Astrocyte (in vitro differentiated cells and primary cell): ENCODE measurements around the gene OSBPL2. TPM values are rescaled to one million over a fixed set of nuclear protein-coding genes. Genes with fewer than 3 reads are reported as not detected.

Experiments used
- DNase-seq: peaks from one replicate; pipeline ENCODE4 v3.0.0-alpha.2; 2010; ENCODE audit warnings: low read depth
- FAIRE-seq: peaks from 2 replicates; lab custom pipeline; 2011; peaks lifted over from hg19 to GRCh38; lab: Jason Lieb, UNC
- H2AFZ ChIP-seq: 2 replicates; pipeline ENCODE4 v1.6.0; 2012; ENCODE audit warnings: low read depth, low read length, inconsistent platforms
- H3K27ac ChIP-seq: 2 replicates; pipeline ENCODE4 v1.5.1; 2011; ENCODE audit warnings: low read depth, low read length, inconsistent platforms
- H3K27me3 ChIP-seq: 2 replicates; pipeline ENCODE4 v1.6.0; 2011; ENCODE audit warnings: low read length, inconsistent platforms; ENCODE audit not compliant: insufficient read depth
- H3K36me3 ChIP-seq: 2 replicates; pipeline ENCODE4 v1.5.1; 2011; ENCODE audit warnings: low read length, inconsistent platforms; ENCODE audit not compliant: insufficient read depth
- H3K4me1 ChIP-seq: 2 replicates; pipeline ENCODE4 v1.5.1; 2011; ENCODE audit warnings: low read length, inconsistent platforms; ENCODE audit not compliant: insufficient read depth
- H3K4me2 ChIP-seq: 2 replicates; pipeline ENCODE4 v1.6.0; 2012; ENCODE audit warnings: low read length, inconsistent platforms
- H3K4me3 ChIP-seq: 2 replicates; pipeline ENCODE4 v1.5.1; 2011; ENCODE audit warnings: low read depth, mild to moderate bottlenecking, low read length, inconsistent platforms; ENCODE audit not compliant: insufficient read depth
- H3K79me2 ChIP-seq: 2 replicates; pipeline ENCODE4 v1.6.0; 2012; ENCODE audit warnings: mild to moderate bottlenecking, low read length, inconsistent platforms; ENCODE audit not compliant: insufficient read depth
- H3K9ac ChIP-seq: 2 replicates; pipeline ENCODE4 v1.6.0; 2012; ENCODE audit warnings: mild to moderate bottlenecking, low read length, inconsistent platforms
- H3K9me3 ChIP-seq: 2 replicates; pipeline ENCODE4 v1.5.1; 2012; ENCODE audit warnings: low read depth, mild to moderate bottlenecking, low read length, inconsistent platforms; ENCODE audit not compliant: insufficient read depth
- H4K20me1 ChIP-seq: 2 replicates; pipeline ENCODE4 v1.6.0; 2012; ENCODE audit warnings: low read length, inconsistent platforms; ENCODE audit not compliant: insufficient read depth
- H3K27ac Mint-ChIP-seq: one replicate; pipeline ENCODE4 v1.8.0; 2021; ENCODE audit warnings: mild to moderate bottlenecking, mixed read lengths; ENCODE audit not compliant: unreplicated experiment
- H3K27me3 Mint-ChIP-seq: one replicate; pipeline ENCODE4 v1.8.0; 2021; ENCODE audit warnings: low read depth, mixed read lengths; ENCODE audit not compliant: unreplicated experiment
- H3K36me3 Mint-ChIP-seq: one replicate; pipeline ENCODE4 v1.8.0; 2021; ENCODE audit warnings: low read depth, mixed read lengths; ENCODE audit not compliant: unreplicated experiment
- H3K4me1 Mint-ChIP-seq: one replicate; pipeline ENCODE4 v1.8.0; 2021; ENCODE audit warnings: low read depth, mixed read lengths; ENCODE audit not compliant: unreplicated experiment
- H3K4me3 Mint-ChIP-seq: one replicate; pipeline ENCODE4 v1.8.0; 2021; ENCODE audit warnings: mild to moderate bottlenecking, moderate library complexity, mixed read lengths; ENCODE audit not compliant: unreplicated experiment
- H3K9me3 Mint-ChIP-seq: one replicate; pipeline ENCODE4 v1.8.0; 2021; ENCODE audit warnings: mild to moderate bottlenecking, mixed read lengths; ENCODE audit not compliant: unreplicated experiment
- CTCF ChIP-seq: IDR thresholded peaks from 2 replicates; pipeline ENCODE4 v1.5.1; 2011; ENCODE audit warnings: low read depth, mild to moderate bottlenecking, inconsistent platforms, low read length, moderate library complexity; ENCODE audit not compliant: insufficient read depth
- EZH2 ChIP-seq: IDR thresholded peaks from 2 replicates; pipeline ENCODE4 v1.6.1; 2012; ENCODE audit warnings: mild to moderate bottlenecking, low read length, inconsistent platforms; ENCODE audit not compliant: insufficient read depth
- total RNA-seq: library from RNA; stranded (reverse); gene quantifications from 2 replicates; pipeline ENCODE4 v1.2.1, GENCODE V29; 2021

Gene OSBPL2
- total RNA-seq, 1 donor from 2014 or later = 60.3 TPM

GRCh38 chr20:62272200-62272599 lies 33.9 kb downstream of the OSBPL2 start:
- Histone ChIP-seq H3K4me2 (no peak overlapping the region), H3K79me2 (no peaks in the 10 kb centered on the region), H3K4me3 (no peak overlapping the region), H3K4me1 (no peaks in the 10 kb centered on the region), H3K27ac (no peak overlapping the region), H3K27me3 (no peaks in the 10 kb centered on the region), H2AFZ (no peak overlapping the region), H3K9ac (no peak overlapping the region), H3K9me3 (no peaks in the 10 kb centered on the region), H3K36me3 (no peaks in the 10 kb centered on the region), H4K20me1 (peaks cover 47% of the 10 kb centered on the region)
- Mint-ChIP-seq H3K4me3 (no peak overlapping the region), H3K36me3 (peaks cover 22% of the 10 kb centered on the region), H3K9me3 (no peaks in the 10 kb centered on the region), H3K4me1 (no peaks in the 10 kb centered on the region), H3K27ac (no peak overlapping the region), H3K27me3 (no peaks in the 10 kb centered on the region)
- FAIRE-seq = no peak
- no peak for TF ChIP-seq EZH2
- no peak for TF ChIP-seq CTCF
- no peak for DNase-seq

GRCh38 chr20:62273416-62273815 lies 35.1 kb downstream of the OSBPL2 start:
- Mint-ChIP-seq H3K9me3 (no peaks in the 10 kb centered on the region), H3K36me3 (peaks cover 22% of the 10 kb centered on the region), H3K27ac (no peak overlapping the region), H3K27me3 (no peaks in the 10 kb centered on the region), H3K4me1 (no peaks in the 10 kb centered on the region), H3K4me3 (no peak overlapping the region)
- DNase-seq (no peak), FAIRE-seq (no peak)
- Histone ChIP-seq H3K36me3 (no peaks in the 10 kb centered on the region), H2AFZ (no peak overlapping the region), H3K4me2 (no peak overlapping the region), H3K4me3 (no peak overlapping the region), H3K27ac (no peak overlapping the region), H3K9me3 (no peaks in the 10 kb centered on the region), H3K79me2 (no peaks in the 10 kb centered on the region), H4K20me1 (peaks cover 50% of the 10 kb centered on the region), H3K9ac (no peak overlapping the region), H3K4me1 (no peaks in the 10 kb centered on the region), H3K27me3 (no peaks in the 10 kb centered on the region)
- TF ChIP-seq CTCF = no peak
- TF ChIP-seq EZH2 = no peak

GRCh38 chr20:62274332-62274950 lies 36.1 kb downstream of the OSBPL2 start:
- FAIRE-seq = no peak
- no peak overlapping the region for H3K27ac Mint-ChIP-seq
- DNase-seq = no peak
- TF ChIP-seq EZH2 = no peak
- no peak for TF ChIP-seq CTCF
- Histone ChIP-seq H3K4me2 (no peak overlapping the region), H3K36me3 (no peaks in the 10 kb centered on the region), H3K27me3 (no peaks in the 10 kb centered on the region), H4K20me1 (peaks cover 49% of the 10 kb centered on the region), H3K9ac (no peak overlapping the region), H3K4me1 (no peaks in the 10 kb centered on the region), H3K4me3 (no peak overlapping the region), H2AFZ (no peak overlapping the region), H3K9me3 (no peaks in the 10 kb centered on the region), H3K27ac (no peak overlapping the region), H3K79me2 (no peaks in the 10 kb centered on the region)
- no peaks in the 10 kb centered on the region for H3K4me1 Mint-ChIP-seq
- H3K4me3 Mint-ChIP-seq = no peak overlapping the region
- H3K36me3 Mint-ChIP-seq = peaks cover 24% of the 10 kb centered on the region
- no peaks in the 10 kb centered on the region for H3K27me3 Mint-ChIP-seq
- H3K9me3 Mint-ChIP-seq = no peaks in the 10 kb centered on the region
